H1 (cell line): ENCODE results near the gene MYH9.

Experiments
- CTCF ChIP-seq, 3 experiments: IDR thresholded peaks; 1 replicate in 2 of 3; 2 replicates in 1 of 3; pipeline versions ENCODE4 v1.5.1 to v1.6.1; 2011; ENCODE audit warnings: low read length in 3 of 3, mild to moderate bottlenecking in 3 of 3, inconsistent platforms in 2 of 3, low read depth in 1 of 3, moderate library complexity in 1 of 3; ENCODE audit not compliant: insufficient read depth in 1 of 3; ENCODE audit errors: control extremely low read depth in 1 of 3
- EP300 ChIP-seq, 2 experiments: IDR thresholded peaks; 1 replicate in 1 of 2; 2 replicates in 1 of 2; pipeline ENCODE4 v1.6.1; 2011 to 2012; ENCODE audit warnings: low read depth in 2 of 2, low read length in 2 of 2, mild to moderate bottlenecking in 2 of 2, borderline replicate concordance in 1 of 2, inconsistent platforms in 1 of 2, moderate library complexity in 1 of 2
- GABPA ChIP-seq: IDR thresholded peaks from 2 replicates; pipeline ENCODE4 v1.6.1; 2011; ENCODE audit warnings: mild to moderate bottlenecking, low read length, moderate library complexity, borderline replicate concordance; ENCODE audit not compliant: insufficient read depth
- HDAC2 ChIP-seq, 2 experiments: fragments of 300-600 bp in 1 of 2; sonication (generic) in 1 of 2; IDR thresholded peaks; 2 replicates each; pipeline ENCODE4 v1.6.1; 2011 to 2012; ENCODE audit warnings: low read depth in 2 of 2, low read length in 2 of 2, mild to moderate bottlenecking in 2 of 2, moderate library complexity in 2 of 2, borderline replicate concordance in 1 of 2, inconsistent platforms in 1 of 2
- KDM1A ChIP-seq: fragments of 200-600, 300-600 bp; sonication (generic); IDR thresholded peaks from 2 replicates; pipeline ENCODE4 v1.7.1; 2016; ENCODE audit warnings: mild to moderate bottlenecking, low read length, borderline replicate concordance
- POLR2A ChIP-seq, 2 experiments: IDR thresholded peaks; 1 replicate in 1 of 2; 2 replicates in 1 of 2; pipeline ENCODE4 v1.6.1; 2011; ENCODE audit warnings: low read depth in 2 of 2, low read length in 2 of 2, mild to moderate bottlenecking in 2 of 2; ENCODE audit errors: control extremely low read depth in 1 of 2
- RXRA ChIP-seq: IDR thresholded peaks from 2 replicates; pipeline ENCODE4 v1.6.1; 2011; ENCODE audit warnings: low read depth, mild to moderate bottlenecking, low read length, moderate library complexity; ENCODE audit not compliant: insufficient read depth
- SP1 ChIP-seq: IDR thresholded peaks from 2 replicates; pipeline ENCODE4 v1.6.1; 2011; ENCODE audit warnings: low read depth, low read length
- TAF1 ChIP-seq: IDR thresholded peaks from 2 replicates; pipeline ENCODE4 v1.6.1; 2011; ENCODE audit warnings: mild to moderate bottlenecking, low read depth, low read length
- YY1 ChIP-seq: IDR thresholded peaks from 2 replicates; pipeline ENCODE4 v1.6.1; 2011; ENCODE audit warnings: low read depth, mild to moderate bottlenecking, low read length

GRCh38 chr22:36236388-36237319 lies 151.1 kb downstream of the MYH9 start:
- TF ChIP-seq EP300 (IDR thresholded peaks at IDR 0.05; ENCODE audit: borderline replicate concordance in 1 of 2, low read depth in 2 of 2, low read length in 2 of 2), result no peak
- no peak for TF ChIP-seq KDM1A
- TF ChIP-seq CTCF (IDR thresholded peaks at IDR 0.05; ENCODE audit: control extremely low read depth in 1 of 3, insufficient read depth in 1 of 3, low read depth in 1 of 3, low read length in 3 of 3), result no peak
- TF ChIP-seq SP1, result no peak
- TF ChIP-seq RXRA, result no peak
- no peak for TF ChIP-seq HDAC2 (IDR thresholded peaks at IDR 0.05; ENCODE audit: borderline replicate concordance in 1 of 2, low read depth in 2 of 2, low read length in 2 of 2)
- TF ChIP-seq GABPA, result no peak
- TF ChIP-seq YY1, result no peak
- no peak for TF ChIP-seq TAF1
- no peak for TF ChIP-seq POLR2A (IDR thresholded peaks at IDR 0.05; ENCODE audit: control extremely low read depth in 1 of 2, low read depth in 2 of 2, low read length in 2 of 2)
